H1 (cell line): Measurements from ENCODE around the gene DOK7. TPM values are rescaled to one million over a fixed set of nuclear protein-coding genes. Genes with fewer than 3 reads are reported as not detected.

Source experiments
- CTCF ChIA-PET: fragments of 300-600 bp; sonication (Branson Sonifier 250); formaldehyde crosslinking; loops from one replicate; lab custom pipeline; 2021; ENCODE audit not compliant: partially characterized antibody; lab: Charles Lee
- POLR2A ChIA-PET: fragments of 300-600 bp; sonication (Branson Sonifier 250); formaldehyde crosslinking; loops from one replicate; lab custom pipeline; 2021; ENCODE audit warnings: inconsistent platforms; ENCODE audit not compliant: partially characterized antibody; lab: Charles Lee
- DNase-seq, 2 experiments: peaks; one replicate each; pipeline versions ENCODE4 v3.0.0 to v3.0.0-alpha.2; 2010 to 2022; ENCODE audit warnings: low spot score in 2 of 2, low read depth in 1 of 2, mixed read lengths in 1 of 2
- FAIRE-seq: peaks from 2 replicates; lab custom pipeline; 2011; peaks lifted over from hg19 to GRCh38; lab: Jason Lieb, UNC
- H2AFZ ChIP-seq: 2 replicates; pipeline ENCODE4 v1.8.1; 2012; ENCODE audit warnings: low read length, inconsistent platforms
- H2AK5ac ChIP-seq: 2 replicates; pipeline ENCODE4 v1.6.1; 2013; ENCODE audit warnings: low read depth, low read length
- H2BK120ac ChIP-seq: replicated peaks from 2 replicates; pipeline ENCODE3; 2013; ENCODE audit warnings: low read depth, low read length, inconsistent platforms
- H2BK12ac ChIP-seq: 2 replicates; pipeline ENCODE4 v1.6.1; 2013; ENCODE audit warnings: low read depth, low read length
- H2BK15ac ChIP-seq: 2 replicates; pipeline ENCODE4 v1.6.1; 2013; ENCODE audit warnings: low read length
- H2BK20ac ChIP-seq: 2 replicates; pipeline ENCODE4 v1.6.1; 2013; ENCODE audit warnings: low read length
- H2BK5ac ChIP-seq: 2 replicates; pipeline ENCODE4 v1.6.1; 2013; ENCODE audit warnings: low read depth, low read length
- H3K14ac ChIP-seq: 2 replicates; pipeline ENCODE4 v1.6.1; 2013; ENCODE audit warnings: inconsistent platforms; ENCODE audit not compliant: insufficient read length
- H3K18ac ChIP-seq: 2 replicates; pipeline ENCODE4 v1.6.1; 2013; ENCODE audit warnings: low read length; ENCODE audit errors: extremely low read depth
- H3K23ac ChIP-seq: 2 replicates; pipeline ENCODE4 v1.6.1; 2013; ENCODE audit warnings: inconsistent platforms; ENCODE audit not compliant: insufficient read length
- H3K23me2 ChIP-seq: 2 replicates; pipeline ENCODE4 v1.6.1; 2013; ENCODE audit warnings: low read depth, low read length
- H3K27ac ChIP-seq: 2 replicates; pipeline ENCODE4 v1.6.1; 2011; ENCODE audit warnings: low read depth, low read length, inconsistent platforms
- H3K27me3 ChIP-seq, 4 experiments: replicated peaks in 1 of 4; 1 replicate in 1 of 4; 2 replicates in 3 of 4; pipeline versions ENCODE4 v1.6.1 to v1.8.1; 2011 to 2013; ENCODE audit warnings: low read length in 3 of 4, mild to moderate bottlenecking in 3 of 4, inconsistent platforms in 2 of 4, mixed read lengths in 2 of 4, moderate library complexity in 1 of 4; ENCODE audit not compliant: control insufficient read depth in 3 of 4, insufficient read depth in 3 of 4; ENCODE audit errors: extremely low read depth in 1 of 4
- H3K36me3 ChIP-seq, 4 experiments: 2 replicates each; pipeline versions ENCODE4 v1.6.1 to v1.8.1; 2011 to 2013; ENCODE audit warnings: mild to moderate bottlenecking in 4 of 4, low read length in 3 of 4, moderate library complexity in 2 of 4, control low read depth in 1 of 4, inconsistent platforms in 1 of 4; ENCODE audit not compliant: insufficient read depth in 4 of 4, control insufficient read depth in 2 of 4
- H3K4ac ChIP-seq: replicated peaks from 2 replicates; pipeline ENCODE3; 2013; ENCODE audit warnings: low read length, low read depth, mixed read lengths, inconsistent platforms; ENCODE audit not compliant: insufficient read length
- H3K4me1 ChIP-seq, 4 experiments: replicated peaks in 1 of 4; 1 replicate in 1 of 4; 2 replicates in 3 of 4; pipeline versions ENCODE4 v1.6.1 to v1.8.1; 2011 to 2013; ENCODE audit warnings: low read length in 3 of 4, inconsistent platforms in 2 of 4, mixed read lengths in 1 of 4; ENCODE audit not compliant: insufficient read depth in 4 of 4, control insufficient read depth in 3 of 4
- H3K4me2 ChIP-seq, 2 experiments: 2 replicates each; pipeline versions ENCODE4 v1.6.1 to v1.8.1; 2011 to 2013; ENCODE audit warnings: low read depth in 2 of 2, low read length in 2 of 2, control low read depth in 1 of 2, inconsistent platforms in 1 of 2, mild to moderate bottlenecking in 1 of 2; ENCODE audit not compliant: insufficient read depth in 1 of 2
- H3K4me3 ChIP-seq, 4 experiments: fragments of 200-600, 300-600 bp in 1 of 4; sonication (generic), shearing (Covaris generic), sonication (Bioruptor Twin) in 1 of 4; 2 replicates each; pipeline versions ENCODE4 v1.5.1 to v1.8.1; 2011 to 2016; ENCODE audit warnings: low read length in 4 of 4, low read depth in 3 of 4, control low read depth in 2 of 4, inconsistent platforms in 2 of 4, mild to moderate bottlenecking in 2 of 4, mixed read lengths in 1 of 4, moderate library complexity in 1 of 4; ENCODE audit not compliant: insufficient read depth in 2 of 4; ENCODE audit errors: extremely low read depth in 1 of 4
- H3K56ac ChIP-seq: replicated peaks from 2 replicates; pipeline ENCODE3; 2013; ENCODE audit warnings: low read depth, mild to moderate bottlenecking, mixed read lengths, low read length, inconsistent platforms; ENCODE audit not compliant: insufficient read length
- H3K79me1 ChIP-seq: 2 replicates; pipeline ENCODE4 v1.6.1; 2013; ENCODE audit warnings: low read depth, low read length, control low read depth
- H3K79me2 ChIP-seq, 2 experiments: 2 replicates each; pipeline versions ENCODE4 v1.6.1 to v1.8.1; 2012 to 2013; ENCODE audit warnings: low read length in 2 of 2, mild to moderate bottlenecking in 2 of 2, inconsistent platforms in 1 of 2; ENCODE audit not compliant: insufficient read depth in 2 of 2, control insufficient read depth in 1 of 2
- H3K9ac ChIP-seq, 4 experiments: replicated peaks in 1 of 4; 1 replicate in 1 of 4; 2 replicates in 3 of 4; pipeline versions ENCODE4 v1.6.1 to v1.8.1; 2011 to 2013; ENCODE audit warnings: low read depth in 3 of 4, low read length in 3 of 4, control low read depth in 2 of 4, mild to moderate bottlenecking in 2 of 4, moderate library complexity in 2 of 4, inconsistent platforms in 1 of 4; ENCODE audit errors: extremely low read depth in 1 of 4
- H3K9me3 ChIP-seq, 2 experiments: 2 replicates each; pipeline versions ENCODE4 v1.6.1 to v1.8.1; 2012 to 2013; ENCODE audit warnings: mild to moderate bottlenecking in 2 of 2, moderate library complexity in 2 of 2, control low read depth in 1 of 2, inconsistent platforms in 1 of 2, low read depth in 1 of 2, low read length in 1 of 2, mixed read lengths in 1 of 2; ENCODE audit not compliant: insufficient read depth in 2 of 2
- H4K20me1 ChIP-seq, 2 experiments: replicated peaks in 1 of 2; 2 replicates each; pipeline versions ENCODE3 to v1.8.1; 2011 to 2013; ENCODE audit warnings: inconsistent platforms in 2 of 2, low read length in 2 of 2, mild to moderate bottlenecking in 1 of 2; ENCODE audit not compliant: insufficient read depth in 2 of 2, control insufficient read depth in 1 of 2
- H4K5ac ChIP-seq: 2 replicates; pipeline ENCODE4 v1.6.1; 2013; ENCODE audit warnings: low read length, low read depth, mixed read lengths, inconsistent platforms; ENCODE audit not compliant: insufficient read length
- H4K8ac ChIP-seq: 2 replicates; pipeline ENCODE4 v1.8.0; 2013; ENCODE audit warnings: mild to moderate bottlenecking, moderate library complexity, low read length, inconsistent platforms; ENCODE audit not compliant: insufficient read depth; ENCODE audit errors: extremely low read depth
- H4K91ac ChIP-seq: replicated peaks from 2 replicates; pipeline ENCODE3; 2013; ENCODE audit warnings: low read length, mixed read lengths, inconsistent platforms; ENCODE audit not compliant: insufficient read length
- ATF3 ChIP-seq: IDR thresholded peaks from 2 replicates; pipeline ENCODE4 v1.6.1; 2011; ENCODE audit warnings: low read depth, mild to moderate bottlenecking, low read length; ENCODE audit not compliant: insufficient read depth
- CHD1 ChIP-seq: IDR thresholded peaks from 2 replicates; pipeline ENCODE4 v1.6.1; 2012; ENCODE audit warnings: low read depth, low read length, improper control_type of control experiment
- CREB1 ChIP-seq: IDR thresholded peaks from 2 replicates; pipeline ENCODE4 v1.6.1; 2012; ENCODE audit warnings: inconsistent platforms
- CTBP2 ChIP-seq: IDR thresholded peaks from 2 replicates; pipeline ENCODE4 v1.7.0; 2011; ENCODE audit warnings: borderline replicate concordance, mild to moderate bottlenecking, moderate library complexity, mixed read lengths, low read length; ENCODE audit not compliant: insufficient read depth, insufficient read length
- GTF2F1 ChIP-seq: IDR thresholded peaks from 2 replicates; pipeline ENCODE4 v1.6.1; 2012; ENCODE audit warnings: low read depth, low read length, improper control_type of control experiment, borderline replicate concordance
- KDM5A ChIP-seq: fragments of 200-600 bp; IDR thresholded peaks from 2 replicates; pipeline ENCODE4 v1.7.1; 2012; ENCODE audit warnings: mild to moderate bottlenecking, low read length, inconsistent platforms, mixed read lengths
- POLR2AphosphoS5 ChIP-seq: IDR thresholded peaks from 2 replicates; pipeline ENCODE4 v1.6.1; 2011; ENCODE audit warnings: low read depth, low read length
- RXRA ChIP-seq: IDR thresholded peaks from 2 replicates; pipeline ENCODE4 v1.6.1; 2011; ENCODE audit warnings: low read depth, mild to moderate bottlenecking, low read length, moderate library complexity; ENCODE audit not compliant: insufficient read depth
- SAP30 ChIP-seq: fragments of 300-600 bp; sonication (generic); IDR thresholded peaks from 2 replicates; pipeline ENCODE4 v1.7.1; 2012; ENCODE audit warnings: low read length, moderate library complexity, mild to moderate bottlenecking, inconsistent platforms; ENCODE audit not compliant: insufficient read depth, insufficient replicate concordance
- SIRT6 ChIP-seq: IDR thresholded peaks from one replicate; pipeline ENCODE4 v1.7.1; 2012; ENCODE audit warnings: low read length, inconsistent platforms
- SP4 ChIP-seq: IDR thresholded peaks from 2 replicates; pipeline ENCODE4 v1.6.1; 2012; ENCODE audit warnings: low read length, inconsistent platforms
- TBP ChIP-seq: IDR thresholded peaks from 2 replicates; pipeline ENCODE4 v1.6.1; 2011; ENCODE audit warnings: low read depth, low read length, improper control_type of control experiment
- ZNF274 ChIP-seq: IDR thresholded peaks from 2 replicates; pipeline ENCODE4 v1.7.0; 2012; ENCODE audit warnings: low read length, borderline replicate concordance; ENCODE audit errors: extremely low read depth
- WGBS, 2 experiments: shearing (Covaris generic) in 1 of 2; methylation state at CpG; one replicate each; pipeline versions ENCODE4 v1.1.6 to v1.1.7; 2013 to 2015; ENCODE audit warnings: low lambda C conversion rate in 2 of 2, mixed read lengths in 2 of 2, inconsistent platforms in 1 of 2, low coverage in 1 of 2, missing lambda C conversion rate in 1 of 2; ENCODE audit not compliant: insufficient replicate concordance in 2 of 2, insufficient coverage in 1 of 2, insufficient read length in 1 of 2; ENCODE audit errors: extremely low coverage in 1 of 2, missing lambda C conversion rate in 1 of 2; 5-methylcytosine and 5-hydroxymethylcytosine counted together
- polyA plus RNA-seq, 7 experiments: library from polyadenylated mRNA; depleted of rRNA in 3 of 7; stranded (reverse) in 5 of 7; unstranded in 2 of 7; fragments of >200 nt in 5 of 7; fragments of 200-250 nt in 2 of 7; gene quantifications; 1 replicate in 5 of 7; 2 replicates in 1 of 7; 4 replicates in 1 of 7; pipeline versions ENCODE4 v1.2.1 to v1.2.3, GENCODE V29; 2011 to 2013; ENCODE audit warnings: missing spikeins in 2 of 7, mixed read lengths in 2 of 7
- total RNA-seq: library from RNA; stranded (reverse); fragmentation: NEBNext Ultra II Directional; extraction: Animal tissue kit (Norgen Biotek cat#: 25700); gene quantifications from 2 replicates; pipeline ENCODE4 v1.2.1, GENCODE V29; 2021

DOK7 gene
- total and polyA plus RNA-seq, 2 of the 8 experiments (the other 6 are each of a cell fraction or from before 2014, with no cell fraction given): 0.32 TPM; not detected in 1

GRCh38 chr4:3520796-3521600 lies 57.9 kb downstream of the DOK7 start:
- Histone ChIP-seq H3K23ac (no peak overlapping the region), H3K4me2 (no peak overlapping the region), H3K23me2 (no peaks in the 10 kb centered on the region), H3K27ac (no peak overlapping the region), H3K36me3 (peaks cover 16 to 65% (median 41%) of the 10 kb centered on the region in 4 experiments; a peak in 6 of 8 replicates), H3K4me1 (no peaks in the 10 kb centered on the region), H2BK120ac (no peak overlapping the region), H2BK5ac (no peak overlapping the region), H3K27me3 (no peaks in the 10 kb centered on the region), H3K4me3 (no peak overlapping the region), H4K20me1 (peaks cover 5 to 42% of the 10 kb centered on the region in 2 experiments), H3K18ac (no peak overlapping the region), H4K91ac (no peak overlapping the region), H3K9me3 (no peaks in the 10 kb centered on the region), H2BK15ac (no peak overlapping the region), H3K56ac (no peak overlapping the region), H2BK20ac (no peak overlapping the region), H3K4ac (no peak overlapping the region), H4K5ac (no peak overlapping the region), H4K8ac (no peak overlapping the region), H3K14ac (no peak overlapping the region), H2BK12ac (no peak overlapping the region), H3K79me2 (no peaks in the 10 kb centered on the region), H2AFZ (no peak overlapping the region), H3K79me1 (peaks cover 6% of the 10 kb centered on the region), H3K9ac (no peak overlapping the region), H2AK5ac (no peak overlapping the region)
- WGBS, 2 experiments: 91% methylated on average over 25 of the region's 31 CpGs; no CpG with 5 or more reads in 1 of the 2 experiments
- CTCF ChIA-PET: no interaction called here
- no peak for FAIRE-seq
- POLR2A ChIA-PET: no interaction called here
- DNase-seq: no peak
- TF ChIP-seq GTF2F1 (no peak), CREB1 (no peak), ATF3 (no peak), SIRT6 (no peak), CTBP2 (no peak), RXRA (no peak), POLR2AphosphoS5 (no peak), ZNF274 (no peak), SP4 (no peak), SAP30 (no peak), TBP (no peak), KDM5A (no peak), CHD1 (no peak)
